Suprapubic skin (tissue), 4 donors: ENCODE results near the gene ARF5. TPM values are rescaled to one million over a fixed set of nuclear protein-coding genes. Genes with fewer than 3 reads are reported as not detected.
"Not testable (repeated sequence)": the region's sequence is repeated elsewhere in the genome, so short reads cannot be mapped to it uniquely, and the experiment has no call there.

Experiments used
- DNase-seq, 2 donors: peaks; one replicate each; pipeline ENCODE4 v3.0.0-alpha.2; 2019; ENCODE audit warnings: low spot score in 2 of 2
- H3K27ac ChIP-seq: fragments of 200-600 bp; sonication (generic); one replicate; pipeline ENCODE4 v1.5.1; 2019
- H3K27me3 ChIP-seq: fragments of 200-600 bp; sonication (generic); one replicate; pipeline ENCODE4 v1.5.1; 2019
- H3K36me3 ChIP-seq: fragments of 200-600 bp; sonication (generic); one replicate; pipeline ENCODE4 v1.5.1; 2019
- H3K4me1 ChIP-seq: fragments of 200-600 bp; sonication (generic); one replicate; pipeline ENCODE4 v1.5.1; 2019
- H3K4me3 ChIP-seq: fragments of 200-600 bp; sonication (generic); one replicate; pipeline ENCODE4 v1.5.1; 2019; ENCODE audit warnings: mild to moderate bottlenecking
- H3K9me3 ChIP-seq: fragments of 200-600 bp; sonication (generic); one replicate; pipeline ENCODE4 v1.5.1; 2019
- EP300 ChIP-seq: sonication (generic); formaldehyde crosslinking; IDR thresholded peaks from one replicate; pipeline ENCODE4 v1.6.1; 2017; ENCODE audit warnings: antibody characterized with exemption
- POLR2A ChIP-seq, 2 donors: fragments of 450-650 bp; IDR thresholded peaks; one replicate each; pipeline ENCODE4 v1.6.1; 2017; ENCODE audit warnings: antibody characterized with exemption in 2 of 2, mild to moderate bottlenecking in 2 of 2, moderate library complexity in 2 of 2
- POLR2AphosphoS5 ChIP-seq, 3 donors: sonication (generic); formaldehyde crosslinking; IDR thresholded peaks; one replicate each; pipeline ENCODE4 v1.6.1; 2017; ENCODE audit warnings: antibody characterized with exemption in 3 of 3
- WGBS: methylation state at CpG from one replicate; pipeline ENCODE4 v1.1.5; 2018; 5-methylcytosine and 5-hydroxymethylcytosine counted together
- total RNA-seq, 4 donors: library from RNA; depleted of rRNA; stranded (reverse); fragments of >200 nt; gene quantifications; one replicate each; pipeline ENCODE4 v1.1.0, GENCODE V29; 2016
- TF ChIP-seq, protein P1 (sequence below), 2 donors: fragments of 200-600 bp in 1 of 2; fragments of 450-650 bp in 1 of 2; sonication (generic) in 1 of 2; IDR thresholded peaks; one replicate each; pipeline ENCODE4 v1.5.1; 2016 to 2019; ENCODE audit warnings: antibody characterized with exemption in 2 of 2, mild to moderate bottlenecking in 1 of 2, moderate library complexity in 1 of 2

Gene ARF5
- total RNA-seq, 4 donors from 2014 or later: 121 to 235 (median 220) TPM

- no peaks in the 10 kb centered on the region for H3K4me1 ChIP-seq
- no peak overlapping the region for H3K27ac ChIP-seq
- no peak for DNase-seq
- H3K4me3 ChIP-seq: no peak overlapping the region
- 78% methylated on average over 4 of the region's 4 CpGs for WGBS
- no peaks in the 10 kb centered on the region for H3K27me3 ChIP-seq
- H3K9me3 ChIP-seq: no peaks in the 10 kb centered on the region
- H3K36me3 ChIP-seq: no peaks in the 10 kb centered on the region
- TF ChIP-seq POLR2A (IDR thresholded peaks at IDR 0.05) (no peak), EP300 (no peak), POLR2AphosphoS5 (IDR thresholded peaks at IDR 0.05) (no peak)
- TF ChIP-seq, protein P1, sequence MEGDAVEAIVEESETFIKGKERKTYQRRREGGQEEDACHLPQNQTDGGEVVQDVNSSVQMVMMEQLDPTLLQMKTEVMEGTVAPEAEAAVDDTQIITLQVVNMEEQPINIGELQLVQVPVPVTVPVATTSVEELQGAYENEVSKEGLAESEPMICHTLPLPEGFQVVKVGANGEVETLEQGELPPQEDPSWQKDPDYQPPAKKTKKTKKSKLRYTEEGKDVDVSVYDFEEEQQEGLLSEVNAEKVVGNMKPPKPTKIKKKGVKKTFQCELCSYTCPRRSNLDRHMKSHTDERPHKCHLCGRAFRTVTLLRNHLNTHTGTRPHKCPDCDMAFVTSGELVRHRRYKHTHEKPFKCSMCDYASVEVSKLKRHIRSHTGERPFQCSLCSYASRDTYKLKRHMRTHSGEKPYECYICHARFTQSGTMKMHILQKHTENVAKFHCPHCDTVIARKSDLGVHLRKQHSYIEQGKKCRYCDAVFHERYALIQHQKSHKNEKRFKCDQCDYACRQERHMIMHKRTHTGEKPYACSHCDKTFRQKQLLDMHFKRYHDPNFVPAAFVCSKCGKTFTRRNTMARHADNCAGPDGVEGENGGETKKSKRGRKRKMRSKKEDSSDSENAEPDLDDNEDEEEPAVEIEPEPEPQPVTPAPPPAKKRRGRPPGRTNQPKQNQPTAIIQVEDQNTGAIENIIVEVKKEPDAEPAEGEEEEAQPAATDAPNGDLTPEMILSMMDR (IDR thresholded peaks at IDR 0.05): no peak
Measured at GRCh38 chr7:127551941-127552340, 36.3 kb upstream of the ARF5 start.

GRCh38 chr7:127556404-127556803 is 31.8 kb upstream of the ARF5 start:
- 91% methylated on average over 2 of the region's 2 CpGs for WGBS
- H3K27ac ChIP-seq: no peak overlapping the region

GRCh38 chr7:127557803-127558202 is 30.4 kb upstream of the ARF5 start:
- DNase-seq: no peak
- Histone ChIP-seq H3K27ac (no peak overlapping the region), H3K9me3 (no peaks in the 10 kb centered on the region), H3K27me3 (no peaks in the 10 kb centered on the region), H3K36me3 (no peaks in the 10 kb centered on the region), H3K4me1 (no peaks in the 10 kb centered on the region), H3K4me3 (no peak overlapping the region)
- TF ChIP-seq, protein P1 (IDR thresholded peaks at IDR 0.05): no peak
- no peak for TF ChIP-seq EP300
- TF ChIP-seq POLR2A (IDR thresholded peaks at IDR 0.05): no peak
- TF ChIP-seq POLR2AphosphoS5 (IDR thresholded peaks at IDR 0.05): no peak
- WGBS: 77% methylated on average over 2 of the region's 2 CpGs

More at GRCh38 chr7:127556404-127556803, 31.8 kb upstream of the ARF5 start:
- Histone ChIP-seq H3K4me3 (no peak overlapping the region), H3K36me3 (no peaks in the 10 kb centered on the region), H3K27me3 (no peaks in the 10 kb centered on the region), H3K4me1 (no peaks in the 10 kb centered on the region), H3K9me3 (no peaks in the 10 kb centered on the region)
- TF ChIP-seq, protein P1 (IDR thresholded peaks at IDR 0.05): no peak
- TF ChIP-seq POLR2A (IDR thresholded peaks at IDR 0.05): no peak
- no peak for TF ChIP-seq POLR2AphosphoS5 (IDR thresholded peaks at IDR 0.05)
- TF ChIP-seq EP300: no peak
- no peak for DNase-seq

GRCh38 chr7:127566242-127566641 is 22.0 kb upstream of the ARF5 start:
- Histone ChIP-seq H3K4me1 (no peaks in the 10 kb centered on the region), H3K36me3 (no peaks in the 10 kb centered on the region), H3K27ac (no peak overlapping the region), H3K9me3 (no peaks in the 10 kb centered on the region), H3K4me3 (no peak overlapping the region), H3K27me3 (no peaks in the 10 kb centered on the region)
- TF ChIP-seq EP300 (no peak), POLR2A (IDR thresholded peaks at IDR 0.05) (no peak), POLR2AphosphoS5 (IDR thresholded peaks at IDR 0.05) (no peak)
- TF ChIP-seq, protein P1 (IDR thresholded peaks at IDR 0.05): no peak
- DNase-seq: no peak
- WGBS: 76% methylated on average over 3 of the region's 3 CpGs

DNA sequence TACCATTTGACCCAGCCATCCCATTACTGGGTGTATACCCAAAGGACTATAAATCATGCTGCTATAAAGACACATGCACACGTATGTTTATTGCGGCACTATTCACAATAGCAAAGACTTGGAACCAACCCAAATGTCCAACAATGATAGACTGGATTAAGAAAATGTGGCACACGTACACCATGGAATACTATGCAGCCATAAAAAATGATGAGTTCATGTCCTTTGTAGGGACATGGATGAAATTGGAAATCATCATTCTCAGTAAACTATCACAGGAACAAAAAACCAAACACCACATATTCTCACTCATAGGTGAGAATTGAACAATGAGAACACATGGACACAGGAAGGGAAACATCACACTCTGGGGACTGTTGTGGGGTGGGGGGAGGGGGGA is 20.2 kb upstream of the ARF5 start:
- not testable (repeated sequence) for H3K36me3 ChIP-seq, DNase-seq, H3K4me1 ChIP-seq, H3K4me3 ChIP-seq, H3K27me3 ChIP-seq, H3K27ac ChIP-seq, H3K9me3 ChIP-seq
- 100% methylated on average over 1 of the region's 3 CpGs for WGBS
